ENCODE measurements around the gene SRRM2.

SRRM2 gene

DNA sequence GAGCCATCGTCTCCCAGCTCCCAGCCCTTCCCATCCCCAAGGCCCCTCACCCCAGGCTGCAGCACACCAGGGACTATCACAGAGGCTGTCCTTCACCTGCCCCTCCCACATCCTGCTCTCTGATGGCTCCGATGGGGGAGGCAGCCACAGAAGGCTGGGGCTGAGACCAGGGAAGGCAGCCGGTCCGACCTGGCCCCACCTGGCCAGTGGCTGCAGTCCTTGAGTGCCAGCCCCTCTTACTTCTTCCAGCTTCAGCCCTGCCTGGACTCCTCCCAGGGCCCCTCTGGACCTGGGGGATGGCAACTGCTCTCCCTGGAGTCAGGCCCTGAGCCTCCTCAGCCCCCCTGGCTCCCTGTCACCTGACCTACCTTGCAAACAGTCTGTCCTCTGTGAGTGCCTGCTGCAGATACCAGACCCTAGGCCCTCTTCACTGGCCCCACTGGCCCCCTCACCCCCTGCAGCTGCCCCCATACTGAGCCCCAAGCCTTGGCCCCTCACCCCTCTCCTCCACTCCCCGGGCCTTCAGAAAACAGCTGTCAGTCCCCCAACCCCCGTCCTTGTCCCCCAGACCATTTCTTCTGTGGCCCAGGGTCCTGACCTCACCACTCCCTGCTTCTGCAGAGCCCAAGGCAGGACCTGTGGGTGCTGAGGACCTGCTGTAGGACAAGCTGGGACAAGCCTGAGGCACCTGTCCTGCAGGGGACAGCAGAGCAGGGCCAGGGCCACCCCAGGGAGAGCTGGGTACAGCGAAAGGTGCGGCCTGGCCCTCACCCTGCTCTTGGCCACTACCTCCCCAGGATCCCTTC, 12.6 kb upstream of the SRRM2 start:
- no peak for DNase-seq (ENCODE audit: low spot score)

DNA sequence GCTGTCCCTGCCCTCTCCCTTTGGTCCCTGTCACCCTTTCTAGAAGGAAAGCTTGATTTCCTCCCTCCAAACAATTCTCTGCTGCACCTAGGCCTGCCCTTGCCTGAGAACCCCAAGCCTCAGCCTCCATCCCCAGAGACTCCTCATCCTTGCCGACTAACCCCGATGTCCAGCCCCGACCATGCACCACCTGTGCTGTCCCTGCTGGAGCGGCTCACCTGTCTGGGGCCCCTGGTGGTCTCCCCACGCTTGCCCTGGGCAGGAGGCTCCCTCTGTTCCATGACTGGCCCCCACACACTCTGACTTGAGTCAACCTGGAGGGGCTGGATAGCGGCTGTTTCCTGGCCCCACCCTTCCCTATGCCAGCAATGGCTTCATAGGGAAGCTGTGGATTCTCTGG, 12.0 kb upstream of the SRRM2 start:
- DNase-seq (ENCODE audit: low spot score) = no peak

DNA sequence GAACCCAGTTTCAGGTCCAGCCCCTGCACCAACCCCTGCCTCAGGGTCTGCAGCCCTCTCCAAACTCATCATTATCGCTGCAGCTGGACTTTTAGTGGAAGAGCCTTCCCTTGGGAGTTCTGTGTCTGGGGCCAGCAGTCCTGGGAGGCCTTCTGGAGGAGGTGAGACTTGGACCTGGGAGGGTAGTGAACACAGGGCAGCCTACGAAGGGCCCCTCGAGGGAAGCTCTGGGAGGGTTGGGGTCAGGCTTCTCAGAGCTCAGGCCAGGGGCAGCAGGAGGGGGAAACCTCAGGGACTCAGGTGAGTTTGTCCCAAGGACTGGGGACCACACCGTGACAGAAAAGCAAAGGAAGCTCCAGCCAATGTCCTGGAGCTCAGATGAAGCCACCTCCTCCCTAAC, 11.3 kb upstream of the SRRM2 start:
- DNase-seq (ENCODE audit: low spot score) = no peak

DNA sequence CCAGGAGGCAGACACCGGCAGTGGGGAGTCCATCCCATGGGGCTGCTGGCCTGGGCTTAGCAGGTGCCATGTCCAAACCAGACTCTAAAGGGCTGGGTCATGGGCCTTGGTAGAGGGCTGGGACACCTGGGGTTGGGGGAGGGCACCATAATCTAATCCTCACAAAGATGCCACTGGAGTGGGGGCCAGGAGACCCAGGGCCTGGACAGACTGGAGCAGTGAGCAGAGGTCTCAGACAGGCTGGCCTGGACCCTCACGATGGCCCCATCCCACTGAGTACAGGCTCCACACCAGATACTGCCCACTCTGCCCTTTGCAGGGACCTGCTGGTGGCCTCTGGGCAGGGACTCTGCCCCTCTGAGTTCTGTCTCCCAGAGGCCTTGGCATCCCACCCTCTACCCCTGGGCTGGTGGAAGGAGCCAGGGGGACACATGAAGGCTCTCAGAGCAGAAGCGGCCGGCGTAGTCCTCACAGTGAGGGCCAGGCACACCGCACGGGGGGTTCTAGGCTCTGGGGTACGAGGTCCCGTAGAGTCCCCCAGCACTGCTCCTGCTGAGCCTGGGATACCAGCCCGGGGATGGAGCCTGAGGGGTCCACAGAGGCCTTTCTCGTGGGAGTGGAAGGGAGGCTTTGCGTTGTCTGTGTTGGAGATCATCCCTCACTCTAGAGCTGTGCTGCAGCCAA, 10.0 kb upstream of the SRRM2 start:
- no peak for DNase-seq (ENCODE audit: low spot score)

DNA sequence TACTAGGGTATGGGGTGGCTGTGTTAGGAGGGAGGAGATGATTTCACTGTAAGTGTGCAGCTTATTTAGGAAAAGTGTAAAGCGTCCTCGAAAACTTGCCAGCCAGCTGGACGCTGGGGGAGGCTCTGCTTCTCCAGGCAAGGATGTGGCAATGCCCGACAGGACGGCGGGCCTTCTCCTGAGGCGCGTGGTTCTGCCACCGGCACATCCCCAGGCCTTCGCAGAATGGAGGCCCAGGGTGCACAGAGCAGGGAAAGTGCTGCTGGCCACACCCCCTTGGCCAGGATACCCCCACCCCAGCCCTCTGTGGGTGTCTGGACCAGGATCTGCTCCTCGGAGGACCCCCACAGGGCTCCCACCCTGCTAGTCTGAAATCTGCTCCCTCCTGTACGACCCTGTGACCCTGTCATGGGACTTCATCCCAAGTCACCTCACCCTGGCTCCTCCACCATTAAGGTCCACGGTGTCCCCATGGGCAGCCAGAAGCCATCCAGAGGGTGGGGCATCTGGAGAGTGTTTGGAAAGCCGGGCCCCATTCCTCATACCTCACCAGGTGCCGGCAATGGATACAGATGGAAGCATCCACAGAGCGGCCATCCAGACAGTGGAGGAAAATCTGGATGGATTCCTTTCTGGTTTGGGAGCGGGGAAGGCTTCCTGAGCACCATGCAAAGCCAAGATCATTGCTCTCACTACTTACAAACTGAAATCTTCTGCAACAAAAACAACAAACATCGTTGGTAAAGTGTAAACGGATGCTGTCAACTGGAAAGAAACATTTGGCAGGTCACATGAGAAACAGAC, 9.2 kb upstream of the SRRM2 start:
- no peak for DNase-seq (ENCODE audit: low spot score)

DNA sequence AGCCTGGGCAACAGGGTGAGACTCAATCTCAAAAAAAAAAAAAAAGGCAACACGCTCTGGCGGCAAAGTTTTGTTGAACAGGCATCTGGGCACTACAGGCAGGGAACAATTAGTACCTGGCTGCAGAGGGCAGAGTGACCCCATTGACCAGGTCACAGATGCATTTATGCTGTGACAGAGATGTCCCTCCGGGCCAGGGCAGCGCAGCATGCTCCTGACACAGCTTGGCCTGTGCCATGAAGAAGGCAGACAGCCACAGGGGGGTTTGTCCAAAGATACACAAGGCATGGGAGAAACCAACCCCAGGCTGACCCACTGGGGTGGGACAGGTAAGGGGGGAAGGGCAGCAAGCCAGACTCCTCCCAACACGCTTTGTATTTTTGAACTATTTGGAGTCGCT, 7.7 kb upstream of the SRRM2 start:
- DNase-seq (ENCODE audit: low spot score) = no peak

DNA sequence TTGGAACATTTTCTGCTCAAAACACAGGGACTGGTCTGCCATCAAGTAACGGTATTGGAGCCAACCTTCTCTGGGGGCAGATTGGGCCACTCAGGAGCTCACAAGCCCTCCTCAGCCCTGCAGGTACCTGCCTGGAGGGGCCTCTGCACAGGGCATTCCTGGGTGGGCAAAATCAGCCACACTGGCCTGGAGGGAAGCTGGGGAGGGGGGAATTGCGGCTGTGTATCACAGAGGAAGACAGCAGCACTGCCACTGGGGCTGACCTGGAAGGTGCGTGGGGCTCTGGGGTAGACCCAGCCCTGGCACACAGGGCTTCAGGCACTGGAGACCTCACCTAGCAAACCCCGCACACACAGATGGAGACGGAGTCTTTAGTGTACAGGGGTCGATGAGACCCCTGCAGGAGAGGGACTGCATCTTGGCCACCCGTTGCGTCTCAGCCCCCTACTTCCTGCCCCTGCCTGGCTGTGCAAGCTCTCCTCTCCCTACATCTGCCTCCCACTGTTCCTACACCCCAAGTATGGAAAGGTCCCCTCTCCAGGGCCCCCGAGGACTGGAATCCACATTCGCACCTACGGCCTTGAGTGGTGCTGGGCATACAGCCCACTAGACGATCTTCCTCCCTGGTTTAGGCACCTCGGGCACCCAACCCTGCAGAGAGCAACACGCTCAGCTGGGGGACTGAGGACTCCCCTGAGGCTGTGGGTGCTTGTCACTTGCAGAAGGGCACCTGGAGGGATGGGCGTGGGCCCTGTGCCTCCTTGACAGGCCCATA, 7.1 kb upstream of the SRRM2 start:
- no peak for DNase-seq (ENCODE audit: low spot score)

DNA sequence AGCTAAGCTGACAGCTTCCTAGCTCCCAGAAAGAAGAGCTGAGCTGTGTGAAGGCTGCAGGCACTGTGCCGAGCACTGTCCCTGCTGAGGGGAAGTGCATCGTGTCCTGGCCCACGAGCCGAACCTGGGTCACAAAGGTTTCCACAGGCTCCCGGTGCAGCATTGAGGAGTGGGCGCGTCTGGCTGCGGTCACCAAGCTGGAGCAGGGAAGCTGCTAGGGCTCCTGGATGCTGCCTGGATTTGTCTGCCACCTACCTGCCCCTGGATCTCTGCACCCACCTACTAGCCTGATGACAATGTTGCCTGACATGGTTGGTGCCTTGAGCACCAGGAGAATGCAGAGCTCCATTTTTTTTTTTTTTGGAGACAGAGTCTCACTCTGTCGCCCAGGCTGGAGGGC, 6.5 kb upstream of the SRRM2 start:
- DNase-seq (ENCODE audit: low spot score) = no peak

DNA sequence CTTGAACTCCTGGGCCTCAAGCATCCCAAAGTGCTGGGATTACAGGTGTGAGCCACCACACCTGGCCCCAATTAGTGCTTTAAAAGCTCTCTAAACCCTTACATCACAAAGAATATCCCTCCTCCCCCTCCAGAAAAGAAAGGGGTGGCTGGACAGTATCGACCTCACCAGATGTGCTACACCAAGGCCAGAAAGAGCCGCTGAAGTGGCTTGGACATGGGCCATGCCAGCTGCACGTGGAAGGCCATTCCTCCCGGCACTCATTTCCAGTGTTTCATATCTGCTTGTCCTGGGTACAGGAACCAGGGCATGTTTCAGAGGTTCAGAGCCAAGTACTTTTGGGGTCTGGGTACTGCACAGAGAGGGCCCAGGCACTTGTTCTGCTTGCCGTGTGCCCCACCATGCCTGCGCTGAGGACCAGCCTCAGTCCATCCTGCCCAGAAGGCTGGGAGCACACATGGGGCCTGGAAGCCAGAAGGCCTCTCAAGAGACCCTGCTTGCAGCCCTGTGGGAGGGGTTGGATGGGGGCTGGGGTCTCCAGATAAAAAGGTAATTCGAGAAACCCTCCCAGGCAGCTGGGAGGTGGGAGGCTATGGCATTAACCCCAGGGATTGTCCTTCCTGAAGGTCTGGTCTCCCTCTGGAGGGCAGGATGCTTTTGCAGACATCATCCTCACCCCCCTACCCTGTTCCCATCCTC, 3.5 kb upstream of the SRRM2 start:
- no peak for DNase-seq (ENCODE audit: low spot score)

DNA sequence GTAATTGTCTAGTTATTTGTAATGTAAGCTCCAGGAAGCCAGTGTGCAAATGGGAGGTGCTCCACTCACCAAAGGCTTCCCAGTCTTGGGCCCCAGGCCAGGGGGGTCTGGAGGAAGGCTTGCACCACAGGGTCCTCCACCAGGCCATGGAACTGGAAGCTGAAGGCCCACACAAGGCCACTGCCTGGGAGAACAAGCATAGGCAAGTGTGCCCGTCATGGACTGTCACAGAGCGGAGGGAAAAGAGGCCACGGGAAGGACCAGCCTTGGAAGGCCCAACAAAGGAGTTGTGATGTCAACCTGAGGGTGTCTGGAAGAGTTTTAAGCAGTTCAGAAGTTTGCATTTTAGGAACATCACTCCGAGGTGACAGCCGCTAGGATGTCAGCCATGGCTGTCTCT, 3.0 kb upstream of the SRRM2 start:
- no peak for DNase-seq (ENCODE audit: low spot score)

DNA sequence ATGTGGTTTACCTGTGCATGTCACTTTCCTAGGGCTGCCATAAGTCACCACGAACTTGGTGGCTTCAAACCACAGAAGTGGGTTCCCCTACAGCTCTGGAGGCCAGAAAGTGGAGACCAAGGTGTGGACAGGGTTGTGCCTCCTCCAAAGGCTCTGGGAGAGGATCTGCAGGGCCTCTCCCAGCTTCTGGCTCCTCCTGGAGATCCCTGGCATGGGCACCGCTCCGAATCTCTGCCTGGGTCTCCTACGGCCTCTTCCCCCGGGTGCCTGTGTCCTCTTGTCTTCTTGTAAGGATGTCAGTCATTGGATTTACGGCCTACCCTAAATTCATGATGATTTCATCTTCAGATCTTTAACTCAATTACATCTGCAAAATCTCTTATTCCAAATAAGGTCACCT, 2.5 kb upstream of the SRRM2 start:
- DNase-seq (ENCODE audit: low spot score) = no peak

DNA sequence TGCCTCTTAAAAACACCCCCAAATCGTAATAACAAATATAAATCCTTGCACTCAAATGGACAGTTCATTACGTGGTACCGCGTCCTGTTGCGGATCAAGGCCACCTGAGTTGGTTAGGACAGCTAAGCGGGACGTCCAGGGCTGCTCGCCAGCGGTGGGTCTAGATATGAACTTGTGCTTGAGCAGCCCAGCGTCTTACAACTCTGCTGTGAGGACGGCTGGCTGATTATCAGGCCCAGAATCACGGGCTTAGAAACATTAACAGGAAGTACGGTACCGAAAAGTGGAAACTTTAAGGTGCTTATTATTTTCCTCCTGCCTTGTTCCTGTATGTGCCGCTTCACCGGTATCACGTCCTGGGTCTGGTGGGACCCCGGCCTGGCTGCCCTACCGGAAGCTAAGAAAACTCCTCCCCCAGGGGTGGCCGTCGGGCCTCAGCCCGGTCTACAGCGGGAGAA, 832 bp upstream of the SRRM2 start:
- DNase-seq (ENCODE audit: low spot score) = no peak

DNA sequence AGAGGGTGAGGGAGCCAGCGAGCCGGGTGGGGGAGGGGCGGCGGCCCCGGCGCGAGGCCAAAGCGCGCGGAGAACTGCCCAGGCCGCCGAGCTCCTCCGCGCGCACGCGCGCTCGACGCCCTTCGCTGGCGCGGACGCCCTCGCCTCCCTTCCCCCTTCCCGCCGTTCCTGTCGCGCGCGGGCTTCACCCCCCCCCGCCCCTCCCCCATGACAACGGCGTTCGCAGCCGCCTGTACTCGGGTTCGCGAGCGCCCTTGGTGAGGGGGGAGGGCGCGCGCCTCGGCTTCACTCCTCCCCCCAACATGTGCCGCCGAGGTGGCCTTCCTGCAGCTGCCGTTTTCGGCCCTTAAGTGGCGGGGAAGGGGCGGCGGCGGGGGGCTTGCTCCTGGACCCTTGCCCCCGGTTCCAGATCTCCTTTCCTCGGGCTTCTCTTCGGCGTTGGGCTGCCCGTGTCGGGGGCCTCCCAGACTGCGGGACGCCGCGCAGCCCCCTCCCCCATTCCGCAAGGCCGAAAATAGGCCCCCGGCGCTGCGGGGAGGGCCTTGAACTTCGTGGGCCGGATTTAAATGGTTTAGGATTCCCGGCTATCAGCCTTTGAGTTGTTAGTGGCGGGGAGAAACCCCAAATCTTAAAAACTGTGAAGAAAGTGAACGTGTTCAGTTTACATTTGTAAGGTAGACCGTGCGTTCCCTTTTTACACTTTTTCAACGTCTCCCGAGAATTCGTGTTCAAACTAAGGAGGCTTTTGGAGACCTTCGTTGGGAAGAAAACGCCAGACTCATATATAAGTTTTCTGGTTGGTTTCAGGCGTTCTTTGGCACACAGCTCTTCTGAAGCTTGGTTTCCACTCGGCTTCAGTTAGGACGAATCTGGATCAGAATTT, 653 bp downstream of the SRRM2 start:
- DNase-seq (ENCODE audit: low spot score) = peak; percentile 88

DNA sequence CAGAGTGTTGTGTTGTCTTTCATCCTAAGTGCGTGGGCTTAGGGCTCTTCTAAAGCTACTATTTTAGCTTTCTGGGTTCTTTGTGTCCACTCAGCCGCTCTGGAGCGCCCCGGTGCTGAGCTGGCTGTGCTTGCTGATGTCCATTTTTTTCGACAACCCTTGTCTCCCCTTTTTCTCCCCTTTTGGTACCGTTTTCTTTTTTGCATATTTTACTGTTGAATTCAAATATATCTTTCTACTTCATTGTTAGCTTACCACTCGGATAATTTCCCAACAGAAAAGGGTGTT, 1.2 kb downstream of the SRRM2 start:
- DNase-seq (ENCODE audit: low spot score) = no peak

DNA sequence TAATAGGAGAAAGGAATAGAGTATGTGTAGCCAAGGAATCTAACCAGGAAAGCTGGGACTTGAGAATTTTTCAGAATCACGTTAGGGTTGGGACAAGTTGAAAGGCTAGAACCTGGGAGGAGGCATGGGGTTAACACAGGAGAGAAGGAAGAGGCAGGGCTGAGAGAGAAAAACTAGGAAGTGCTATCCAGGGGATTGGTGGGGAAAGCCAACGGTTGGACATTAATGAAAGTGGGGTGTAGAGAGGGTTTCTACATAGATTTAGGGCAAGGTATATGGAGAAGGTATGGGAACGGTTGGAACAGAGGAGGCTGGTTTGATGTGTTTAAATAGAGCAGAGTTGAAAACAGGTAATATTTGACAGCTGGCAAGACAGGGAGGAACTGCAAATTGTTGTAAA, 2.7 kb downstream of the SRRM2 start:
- no peak for DNase-seq (ENCODE audit: low spot score)

DNA sequence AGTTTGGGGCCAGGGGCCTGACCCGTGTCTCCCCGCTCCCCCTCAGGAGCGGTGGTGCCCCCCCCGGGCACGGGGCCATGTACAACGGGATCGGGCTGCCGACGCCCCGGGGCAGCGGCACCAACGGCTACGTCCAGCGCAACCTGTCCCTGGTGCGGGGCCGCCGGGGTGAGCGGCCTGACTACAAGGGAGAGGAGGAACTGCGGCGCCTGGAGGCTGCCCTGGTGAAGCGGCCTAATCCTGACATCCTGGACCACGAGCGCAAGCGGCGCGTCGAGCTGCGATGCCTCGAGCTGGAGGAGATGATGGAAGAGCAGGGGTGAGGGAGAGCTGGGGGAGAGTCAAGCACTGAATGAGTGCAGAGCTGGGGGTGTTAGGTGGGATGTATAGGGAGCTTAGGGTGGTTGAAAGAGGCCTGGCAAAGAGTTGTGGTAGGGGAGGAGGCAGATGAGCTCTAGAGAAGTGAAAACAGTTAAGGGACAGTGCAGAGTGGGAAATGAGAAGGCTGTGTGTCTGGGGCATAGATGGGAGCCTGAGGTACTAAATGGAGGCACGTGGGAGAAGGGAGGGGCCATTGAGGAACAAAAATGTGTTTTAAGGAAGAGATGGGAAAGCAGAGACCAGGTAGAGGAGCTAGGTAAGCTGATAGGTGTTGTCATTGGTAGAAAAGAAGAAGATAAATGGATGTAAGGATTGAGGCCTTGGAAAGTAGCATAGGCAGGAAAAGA, 4.0 kb downstream of the SRRM2 start:
- no peak for DNase-seq (ENCODE audit: low spot score)

DNA sequence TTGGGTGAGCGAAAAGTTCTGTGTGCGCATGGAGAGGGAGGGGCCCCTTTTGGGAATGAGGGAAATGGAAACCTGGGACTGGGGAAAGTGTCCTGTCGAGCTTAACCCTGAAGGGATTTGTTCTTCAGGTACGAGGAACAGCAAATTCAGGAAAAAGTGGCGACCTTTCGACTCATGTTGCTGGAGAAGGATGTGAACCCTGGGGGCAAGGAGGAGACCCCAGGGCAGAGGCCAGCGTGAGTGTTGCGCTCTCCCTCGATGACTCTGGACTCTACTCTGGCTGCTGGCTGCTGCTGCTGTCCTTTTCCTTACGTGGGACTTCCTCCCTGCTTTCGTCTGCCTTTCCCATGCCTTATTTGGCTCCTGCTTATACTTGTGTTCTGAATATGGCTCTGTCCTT, 4.9 kb downstream of the SRRM2 start:
- no peak for DNase-seq (ENCODE audit: low spot score)

DNA sequence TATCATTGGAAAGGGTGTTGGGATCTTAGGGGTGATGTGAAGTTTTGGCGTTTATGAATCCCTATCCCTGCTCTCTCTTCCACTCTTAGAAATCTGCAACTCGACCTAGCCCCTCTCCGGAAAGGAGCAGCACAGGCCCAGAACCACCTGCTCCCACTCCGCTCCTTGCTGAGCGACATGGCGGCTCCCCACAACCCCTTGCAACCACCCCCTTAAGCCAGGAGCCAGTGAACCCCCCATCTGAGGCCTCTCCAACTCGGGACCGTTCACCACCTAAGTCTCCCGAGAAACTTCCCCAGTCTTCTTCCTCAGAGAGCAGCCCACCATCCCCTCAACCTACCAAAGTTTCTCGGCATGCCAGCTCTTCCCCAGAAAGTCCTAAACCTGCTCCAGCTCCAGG, 9.0 kb downstream of the SRRM2 start:
- no peak for DNase-seq (ENCODE audit: low spot score)

DNA sequence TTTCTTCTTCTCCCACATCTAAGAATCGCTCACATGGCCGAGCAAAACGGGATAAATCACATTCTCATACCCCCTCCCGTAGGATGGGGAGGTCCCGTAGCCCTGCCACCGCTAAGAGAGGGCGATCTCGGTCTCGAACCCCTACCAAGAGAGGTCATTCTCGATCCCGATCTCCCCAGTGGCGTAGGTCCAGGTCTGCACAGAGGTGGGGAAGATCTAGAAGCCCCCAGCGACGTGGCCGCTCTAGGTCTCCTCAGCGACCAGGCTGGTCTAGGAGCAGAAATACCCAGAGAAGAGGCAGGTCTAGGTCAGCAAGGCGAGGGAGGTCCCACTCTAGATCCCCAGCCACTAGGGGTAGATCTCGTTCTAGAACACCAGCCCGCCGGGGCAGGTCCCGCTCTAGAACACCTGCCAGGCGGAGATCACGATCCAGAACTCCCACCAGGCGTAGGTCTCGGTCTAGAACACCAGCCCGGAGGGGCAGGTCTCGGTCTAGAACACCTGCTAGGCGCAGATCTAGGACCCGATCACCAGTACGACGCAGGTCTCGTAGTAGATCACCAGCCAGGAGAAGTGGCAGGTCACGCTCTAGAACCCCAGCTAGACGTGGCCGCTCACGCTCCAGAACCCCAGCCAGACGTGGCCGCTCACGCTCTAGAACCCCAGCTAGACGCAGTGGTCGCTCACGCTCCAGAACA, 9.6 kb downstream of the SRRM2 start:
- DNase-seq (ENCODE audit: low spot score) = no peak

Measured in hematopoietic multipotent progenitor cell treated with erythropoietin and hydrocortisone succinate and interleukin-3 and kit ligand, for 17 days (in vitro differentiated cells).